22Rv1 (cell line): Measurements from ENCODE around the gene KRT35.

Source experiments
- CTCF ChIP-seq: fragments of 450-650 bp; IDR thresholded peaks from 2 replicates; pipeline ENCODE4 v1.5.1; 2017; ENCODE audit warnings: mild to moderate bottlenecking
- ZFX ChIP-seq: fragments of 450-650 bp; IDR thresholded peaks from 2 replicates; pipeline ENCODE4 v1.6.1; 2017; ENCODE audit warnings: antibody characterized with exemption, borderline replicate concordance

GRCh38 chr17:41474863-41475262, 6.1 kb downstream of the KRT35 start:
- TF ChIP-seq CTCF (no peak), ZFX (no peak)
